PC-3 (cell line): ENCODE measurements around the gene GSG1.

ENCODE experiments used
- CTCF ChIP-seq: fragments of 300-600 bp; sonication (generic); conservative IDR thresholded peaks from 2 replicates; pipeline ENCODE4 v1.5.1; 2017; ENCODE audit warnings: antibody characterized with exemption, low read depth, mild to moderate bottlenecking, low read length
- EZH2 ChIP-seq: fragments of 300-600 bp; sonication (generic); IDR thresholded peaks from one replicate; pipeline ENCODE4 v1.6.1; 2017; ENCODE audit warnings: antibody characterized with exemption, mild to moderate bottlenecking, low read length; ENCODE audit not compliant: unreplicated experiment
- EZH2phosphoT487 ChIP-seq: fragments of 300-600 bp; sonication (generic); IDR thresholded peaks from 2 replicates; pipeline ENCODE4 v1.6.1; 2018; ENCODE audit warnings: mild to moderate bottlenecking, antibody characterized with exemption, low read length, borderline replicate concordance

- no peak for TF ChIP-seq CTCF
- no peak for TF ChIP-seq EZH2
- no peak for TF ChIP-seq EZH2phosphoT487
These were observed 56.5 kb downstream of the GSG1 start for GRCh38 chr12:13046964-13047363.
